ENCODE results near the gene RTBDN. TPM values are rescaled to one million over a fixed set of nuclear protein-coding genes. Genes with fewer than 3 reads are reported as not detected.
"Not testable (repeated sequence)": the region's sequence is repeated elsewhere in the genome, so short reads cannot be mapped to it uniquely, and the experiment has no call there.

The RTBDN gene
- total RNA-seq, 2 experiments from 2014 or later, result not detected

GRCh38 chr19:12802267-12803106, 31.9 kb downstream of the RTBDN start:
- H3K36me3 Mint-ChIP-seq (ENCODE audit: low read depth), result peaks cover 17% of the 10 kb centered on the region
- no peaks in the 10 kb centered on the region for H3K27me3 Mint-ChIP-seq (ENCODE audit: low read depth)
- intact Hi-C loops (cut with micrococcal nuclease), result no loop called here
- peaks cover 36% of the 10 kb centered on the region for H3K4me1 Mint-ChIP-seq (ENCODE audit: low read depth)
- H3K4me3 Mint-ChIP-seq, result peak overlapping the region; percentile 91
- H3K9me3 Mint-ChIP-seq, result no peaks in the 10 kb centered on the region
- no peak overlapping the region for H3K27ac Mint-ChIP-seq
- CTCF ChIA-PET, result interaction anchor here (9.9 to 13.8 kb wide), 2 partner anchors 26 to 39 kb away, joined by 303 to 341 read pairs; partner anchors contain the start of gene HOOK2
- DNase-seq, result no peak

- intact Hi-C loops (cut with micrococcal nuclease), result loop anchor here (1.0 kb wide), 1 partner anchor 10 kb away; the partner anchor contains the start of gene JUNB
- Mint-ChIP-seq H3K9me3 (no peaks in the 10 kb centered on the region), H3K4me3 (peak within 1 kb of the TSS; percentile 91), H3K27me3 (ENCODE audit: low read depth) (no peaks in the 10 kb centered on the region), H3K36me3 (ENCODE audit: low read depth) (peaks cover 14% of the 10 kb centered on the region), H3K4me1 (ENCODE audit: low read depth) (peaks cover 29% of the 10 kb centered on the region), H3K27ac (peak within 1 kb of the TSS; percentile 80)
- CTCF ChIA-PET, result interaction anchor here (0.6 to 13.8 kb wide), 4 partner anchors 25 to 162 kb away, joined by 3 to 341 read pairs (median 156); partner anchors contain the start of gene HOOK2
- DNase-seq, result peak; percentile 80
These were observed 32.7 kb downstream of the RTBDN start, which contains the start of the genes PRDX2 and THSD8 for GRCh38 chr19:12801466-12802266. Gene PRDX2 (minus strand): TSS chr19:12801800. CDS start chr19:12801261, 539 bp downstream. Gene THSD8 (plus strand): TSS chr19:12802069. CDS start chr19:12802072, 3 bp downstream.

GRCh38 chr19:12800923-12801465, 33.4 kb downstream of the RTBDN start:
- intact Hi-C loops (cut with micrococcal nuclease), result loop anchor here (1.0 kb wide), 1 partner anchor 10 kb away; the partner anchor contains the start of gene JUNB
- CTCF ChIA-PET, result interaction anchor here (0.6 to 13.8 kb wide), 6 partner anchors 13 to 187 kb away, joined by 3 to 341 read pairs (median 7); partner anchors contain the start of gene HOOK2
- Mint-ChIP-seq H3K4me3 (peak overlapping the region; percentile 91), H3K36me3 (ENCODE audit: low read depth) (peaks cover 11% of the 10 kb centered on the region), H3K27me3 (ENCODE audit: low read depth) (no peaks in the 10 kb centered on the region), H3K9me3 (no peaks in the 10 kb centered on the region), H3K27ac (peak overlapping the region; percentile 80), H3K4me1 (ENCODE audit: low read depth) (peaks cover 31% of the 10 kb centered on the region)
- peak; percentile 45 for DNase-seq

- CTCF ChIA-PET, result interaction anchor here (0.6 to 13.8 kb wide), 5 partner anchors 14 to 187 kb away, joined by 3 to 341 read pairs (median 10); partner anchors contain the start of gene HOOK2
- no peak for DNase-seq
- peak overlapping the region; percentile 91 for H3K4me3 Mint-ChIP-seq
These were observed 34.0 kb downstream of the RTBDN start for GRCh38 chr19:12800466-12800770.

GRCh38 chr19:12799742-12800465, 34.5 kb downstream of the RTBDN start:
- Mint-ChIP-seq H3K4me3 (peak overlapping the region; percentile 91), H3K4me1 (ENCODE audit: low read depth) (peaks cover 37% of the 10 kb centered on the region), H3K9me3 (no peaks in the 10 kb centered on the region), H3K36me3 (ENCODE audit: low read depth) (peaks cover 11% of the 10 kb centered on the region), H3K27me3 (ENCODE audit: low read depth) (no peaks in the 10 kb centered on the region), H3K27ac (peak overlapping the region; percentile 36)
- CTCF ChIA-PET, result interaction anchor here (0.7 to 13.8 kb wide), 5 partner anchors 24 to 294 kb away, joined by 3 to 341 read pairs (median 6); partner anchors contain the start of gene HOOK2
- intact Hi-C loops (cut with micrococcal nuclease), result loop anchor here (5.0 kb wide), 1 partner anchor 38 kb away; no protein-coding TSS in a partner anchor
- no peak for DNase-seq

More at GRCh38 chr19:12800466-12800770, 34.0 kb downstream of the RTBDN start:
- no peaks in the 10 kb centered on the region for H3K9me3 Mint-ChIP-seq
- H3K27ac Mint-ChIP-seq, result peak overlapping the region; percentile 80
- no peaks in the 10 kb centered on the region for H3K27me3 Mint-ChIP-seq (ENCODE audit: low read depth)
- intact Hi-C loops (cut with micrococcal nuclease), result no loop called here
- peaks cover 11% of the 10 kb centered on the region for H3K36me3 Mint-ChIP-seq (ENCODE audit: low read depth)
- peaks cover 35% of the 10 kb centered on the region for H3K4me1 Mint-ChIP-seq (ENCODE audit: low read depth)

- peaks cover 46% of the 10 kb centered on the region for H3K4me1 Mint-ChIP-seq (ENCODE audit: low read depth)
- CTCF ChIA-PET, result interaction anchor here (0.9 to 13.8 kb wide), 9 partner anchors 21 to 77 kb away, joined by 3 to 341 read pairs (median 3); partner anchors contain the start of gene HOOK2
- not testable (repeated sequence) for DNase-seq; H3K4me3 Mint-ChIP-seq; H3K9me3 Mint-ChIP-seq; H3K27me3 Mint-ChIP-seq (ENCODE audit: low read depth); H3K27ac Mint-ChIP-seq
- intact Hi-C loops (cut with micrococcal nuclease), result loop anchor here (2.0 to 5.0 kb wide), 2 partner anchors 35 to 49 kb away; no protein-coding TSS in a partner anchor
- peaks cover 17% of the 10 kb centered on the region for H3K36me3 Mint-ChIP-seq (ENCODE audit: low read depth)
These were observed 36.8 kb downstream of the RTBDN start for GRCh38 chr19:12797607-12798006.

- H3K27me3 Mint-ChIP-seq (ENCODE audit: low read depth), result no peaks in the 10 kb centered on the region
- H3K27ac Mint-ChIP-seq, result no peak overlapping the region
- intact Hi-C loops (cut with micrococcal nuclease), result loop anchor here (2.0 to 5.0 kb wide), 2 partner anchors 35 to 50 kb away; no protein-coding TSS in a partner anchor
- CTCF ChIA-PET, result interaction anchor here (0.9 to 13.8 kb wide), 11 partner anchors 9 to 76 kb away, joined by 3 to 341 read pairs (median 4); partner anchors contain the start of genes HOOK2 and RNASEH2A
- H3K4me1 Mint-ChIP-seq (ENCODE audit: low read depth), result peaks cover 41% of the 10 kb centered on the region
- H3K36me3 Mint-ChIP-seq (ENCODE audit: low read depth), result peaks cover 20% of the 10 kb centered on the region
- H3K4me3 Mint-ChIP-seq, result no peak overlapping the region
- no peak for DNase-seq
- no peaks in the 10 kb centered on the region for H3K9me3 Mint-ChIP-seq
These were observed 37.2 kb downstream of the RTBDN start for GRCh38 chr19:12797141-12797587.

- Mint-ChIP-seq H3K9me3 (no peaks in the 10 kb centered on the region), H3K4me3 (peak overlapping the region; percentile 67), H3K27me3 (ENCODE audit: low read depth) (no peaks in the 10 kb centered on the region), H3K36me3 (ENCODE audit: low read depth) (peaks cover 23% of the 10 kb centered on the region), H3K4me1 (ENCODE audit: low read depth) (peaks cover 40% of the 10 kb centered on the region), H3K27ac (peak overlapping the region; percentile 74)
- intact Hi-C loops (cut with micrococcal nuclease), result loop anchor here (1.0 to 5.0 kb wide), 4 partner anchors 19 to 79 kb away; no protein-coding TSS in a partner anchor
- DNase-seq, result peak; percentile 84
- CTCF ChIA-PET, result interaction anchor here (0.8 to 13.8 kb wide), 24 partner anchors 9 to 183 kb away, joined by 3 to 341 read pairs (median 4); partner anchors contain the start of genes GET3, HOOK2, RNASEH2A and RTBDN
These were observed 38.0 kb downstream of the RTBDN start for GRCh38 chr19:12796146-12797071.

GRCh38 chr19:12794971-12795381, 39.4 kb downstream of the RTBDN start:
- H3K36me3 Mint-ChIP-seq (ENCODE audit: low read depth), result peaks cover 22% of the 10 kb centered on the region
- no peaks in the 10 kb centered on the region for H3K9me3 Mint-ChIP-seq
- no peak for DNase-seq
- peak overlapping the region; percentile 95 for H3K27ac Mint-ChIP-seq
- CTCF ChIA-PET, result interaction anchor here (0.6 to 13.8 kb wide), 9 partner anchors 8 to 299 kb away, joined by 3 to 341 read pairs (median 10); partner anchors contain the start of genes HOOK2 and TRIR
- H3K4me3 Mint-ChIP-seq, result peak overlapping the region; percentile 81
- peaks cover 28% of the 10 kb centered on the region for H3K4me1 Mint-ChIP-seq (ENCODE audit: low read depth)
- no peaks in the 10 kb centered on the region for H3K27me3 Mint-ChIP-seq (ENCODE audit: low read depth)
- intact Hi-C loops (cut with micrococcal nuclease), result loop anchor here (5.0 kb wide), 1 partner anchor 33 kb away; no protein-coding TSS in a partner anchor
